GM19395 (cell line): ENCODE data around the gene SLC30A7.
"Not testable (repeated sequence)": the region's sequence is repeated elsewhere in the genome, so short reads cannot be mapped to it uniquely, and the experiment has no call there.

Source experiments
- ATAC-seq: cut with Tn5 transposase; IDR thresholded peaks from one replicate; pipeline ENCODE4 v1.9.1; 2021; ENCODE audit warnings: mild to moderate bottlenecking, moderate library complexity; ENCODE audit not compliant: unreplicated experiment

Gene SLC30A7, protein sequence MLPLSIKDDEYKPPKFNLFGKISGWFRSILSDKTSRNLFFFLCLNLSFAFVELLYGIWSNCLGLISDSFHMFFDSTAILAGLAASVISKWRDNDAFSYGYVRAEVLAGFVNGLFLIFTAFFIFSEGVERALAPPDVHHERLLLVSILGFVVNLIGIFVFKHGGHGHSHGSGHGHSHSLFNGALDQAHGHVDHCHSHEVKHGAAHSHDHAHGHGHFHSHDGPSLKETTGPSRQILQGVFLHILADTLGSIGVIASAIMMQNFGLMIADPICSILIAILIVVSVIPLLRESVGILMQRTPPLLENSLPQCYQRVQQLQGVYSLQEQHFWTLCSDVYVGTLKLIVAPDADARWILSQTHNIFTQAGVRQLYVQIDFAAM

DNA sequence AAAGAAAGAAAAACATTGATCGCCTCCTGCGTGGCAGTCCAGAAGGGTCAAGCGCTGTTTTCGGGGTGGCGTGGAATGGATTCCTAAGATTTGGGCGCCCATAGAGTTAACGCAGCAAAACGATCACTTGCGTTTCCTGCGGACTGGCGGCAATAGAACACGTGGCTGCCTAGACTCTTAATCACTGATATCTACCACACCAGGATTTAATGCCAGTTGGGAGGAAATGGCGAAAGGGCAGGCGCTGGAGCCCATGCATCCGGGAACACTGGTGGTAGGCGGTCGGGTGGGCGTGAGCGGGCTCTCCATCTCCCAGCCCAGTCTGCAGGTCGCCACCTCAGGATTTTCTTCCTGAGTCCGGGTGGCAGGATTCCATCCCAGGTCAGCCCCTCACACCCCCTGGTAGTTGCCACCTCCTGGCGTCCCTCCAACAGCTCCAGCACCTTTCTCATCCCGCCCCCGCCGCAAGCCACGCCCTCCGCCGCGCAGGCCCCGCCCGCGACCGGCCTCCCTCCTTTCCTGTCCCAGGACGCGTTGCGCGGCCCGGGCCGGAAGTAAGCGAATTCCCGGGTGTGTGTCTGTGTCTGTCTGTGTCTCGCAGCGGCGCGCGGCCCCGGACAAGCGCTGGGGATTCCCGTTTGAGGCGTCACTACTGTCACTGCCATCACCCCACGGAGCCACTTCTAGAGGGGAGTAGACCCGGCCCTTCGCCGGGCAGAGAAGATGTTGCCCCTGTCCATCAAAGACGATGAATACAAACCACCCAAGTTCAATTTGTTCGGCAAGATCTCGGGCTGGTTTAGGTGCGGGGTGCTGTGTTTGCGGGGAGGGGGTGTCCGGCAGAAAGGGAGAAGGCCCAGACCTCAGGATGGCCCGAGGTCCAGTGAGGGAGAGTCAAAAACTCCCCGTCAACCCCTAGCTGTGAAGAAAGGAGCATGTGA is at the start of gene SLC30A7:
Gene SLC30A7 (plus strand): TSS at position 551 of the 941 bp plus-strand sequence. CDS start 173 bp downstream, at position 724.
- ATAC-seq = peak; percentile 71

DNA sequence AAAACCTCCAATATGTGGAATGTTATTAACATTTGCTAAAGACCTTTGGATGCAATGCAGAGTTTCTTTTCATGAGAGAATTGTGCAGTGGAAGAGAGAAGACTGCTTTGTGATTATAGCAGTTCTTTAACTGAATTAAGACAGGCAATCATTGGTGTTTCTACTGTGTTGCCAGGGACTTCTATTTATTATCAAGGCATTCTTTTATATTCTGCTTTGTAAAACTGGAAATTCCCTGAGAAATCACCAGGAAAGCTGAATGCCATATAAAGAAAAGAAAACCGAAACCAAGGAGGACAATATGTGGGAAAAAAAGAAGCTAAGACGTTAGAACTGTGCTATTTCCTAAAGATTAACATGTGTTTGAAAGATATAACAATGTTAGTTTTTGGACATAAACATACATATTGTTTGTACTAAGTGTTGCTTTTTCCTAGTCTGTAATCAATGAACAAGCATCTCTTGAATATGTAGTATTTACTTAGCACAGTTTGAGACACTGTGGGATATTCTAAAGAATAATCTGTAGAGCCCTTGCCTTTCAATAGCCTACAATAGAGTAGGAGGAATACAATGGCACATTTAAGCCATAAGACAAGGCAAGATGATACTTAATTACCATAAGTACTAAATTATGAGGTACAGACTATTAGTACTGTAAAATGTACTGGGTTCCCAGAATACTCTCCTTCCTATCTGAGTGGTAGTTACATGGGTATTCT is 48.4 kb upstream of the SLC30A7 start:
- no peak for ATAC-seq

DNA sequence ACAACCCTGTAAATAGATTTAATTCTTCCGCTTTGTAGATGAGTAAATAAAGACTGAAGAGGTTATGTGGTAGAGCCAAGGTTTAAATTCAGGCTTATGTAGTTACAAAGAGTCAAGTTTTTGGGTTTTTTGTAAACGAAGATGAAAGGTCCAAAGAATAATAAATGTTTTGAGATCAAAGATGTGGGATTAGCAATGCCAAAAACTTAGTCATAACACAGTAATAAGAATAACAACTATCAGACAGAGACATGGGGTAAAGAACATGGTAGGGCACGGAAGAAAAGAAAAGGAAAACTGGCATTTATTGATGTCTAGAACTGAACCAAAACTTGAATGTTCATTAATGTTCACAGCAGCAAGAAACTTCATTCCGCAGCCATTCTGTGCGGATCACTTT is 44.2 kb upstream of the SLC30A7 start:
- ATAC-seq = no peak

DNA sequence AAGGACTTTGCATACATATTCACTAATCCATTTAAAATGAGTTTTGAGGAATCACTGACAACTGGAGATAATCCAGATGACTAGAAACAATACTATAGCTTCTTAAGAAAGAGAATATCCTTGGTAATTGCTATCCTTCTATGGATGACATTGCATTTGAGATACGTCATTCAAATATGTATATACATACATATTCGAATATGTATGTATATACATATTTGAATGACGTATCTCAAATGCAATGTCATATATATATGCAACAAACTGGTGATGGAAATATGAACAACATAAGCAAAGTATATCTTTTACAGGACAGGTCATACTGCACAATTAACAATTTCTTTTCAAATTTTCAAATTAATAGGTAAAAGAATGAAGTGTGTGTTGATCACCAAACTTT is 42.9 kb upstream of the SLC30A7 start:
- no peak for ATAC-seq

DNA sequence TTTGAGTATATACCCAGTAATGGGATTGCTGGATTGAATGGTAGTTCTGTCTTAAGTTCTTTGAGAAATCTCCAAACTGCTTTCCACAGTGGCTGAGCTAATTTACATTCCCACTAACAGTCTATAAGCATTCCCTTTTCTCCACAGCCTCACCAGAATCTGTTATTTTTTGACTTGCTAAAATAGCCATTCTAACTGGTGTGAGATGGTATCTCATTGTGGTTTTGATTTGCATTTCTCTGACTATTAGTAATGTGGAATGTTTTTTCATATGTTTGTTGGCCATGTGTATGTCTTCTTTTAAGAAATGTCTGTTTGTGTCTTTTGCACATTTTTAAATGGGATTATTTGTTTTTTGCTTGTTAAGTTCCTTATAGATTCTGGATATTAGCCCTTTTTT is 40.8 kb upstream of the SLC30A7 start:
- not testable (repeated sequence) for ATAC-seq

DNA sequence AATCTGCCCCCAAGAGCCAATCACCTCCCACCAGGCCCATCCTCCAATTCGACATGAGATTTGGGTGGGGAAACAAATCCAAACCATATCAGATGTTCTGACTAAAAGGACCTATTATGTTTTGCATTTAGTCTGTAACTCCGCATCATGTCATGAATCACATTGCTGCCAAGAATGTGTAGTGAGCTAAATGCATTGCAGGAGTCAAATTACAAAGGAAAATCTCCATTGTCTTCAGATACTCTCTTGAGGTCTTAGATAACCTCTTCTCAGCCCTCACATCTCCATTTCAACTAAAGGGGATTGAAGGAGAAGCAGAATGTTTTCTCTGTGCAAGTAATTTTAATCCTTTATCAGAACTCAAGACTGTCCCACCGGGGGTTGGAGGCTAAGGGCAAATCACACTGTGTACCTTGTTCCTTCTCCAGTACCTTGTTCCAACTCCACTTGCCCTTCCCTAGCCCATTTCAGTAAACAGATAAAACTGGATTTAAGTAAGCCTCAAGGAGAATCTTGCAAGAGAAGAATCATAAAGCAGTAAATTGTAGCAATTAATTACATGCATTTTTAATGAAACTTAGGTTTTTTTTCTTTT is 35.4 kb upstream of the SLC30A7 start:
- ATAC-seq = no peak

DNA sequence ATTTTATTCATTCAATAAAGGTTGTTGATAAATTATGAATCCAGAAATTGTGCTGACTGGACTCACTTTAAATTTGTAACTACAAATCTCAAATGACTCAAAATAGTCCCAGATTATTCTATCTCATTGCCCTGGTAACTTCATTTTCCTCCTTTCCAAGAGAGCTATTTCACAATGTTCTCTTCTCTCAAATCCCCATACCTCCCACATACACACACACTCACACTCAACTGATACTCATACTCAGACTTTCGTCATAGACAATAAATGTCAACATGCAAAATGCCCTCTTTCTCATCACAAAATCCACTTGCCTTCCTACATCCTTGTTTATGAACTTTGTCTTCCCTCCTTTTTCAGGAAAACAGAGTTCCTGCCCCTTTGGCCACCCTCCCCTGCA is 34.5 kb upstream of the SLC30A7 start:
- no peak for ATAC-seq

DNA sequence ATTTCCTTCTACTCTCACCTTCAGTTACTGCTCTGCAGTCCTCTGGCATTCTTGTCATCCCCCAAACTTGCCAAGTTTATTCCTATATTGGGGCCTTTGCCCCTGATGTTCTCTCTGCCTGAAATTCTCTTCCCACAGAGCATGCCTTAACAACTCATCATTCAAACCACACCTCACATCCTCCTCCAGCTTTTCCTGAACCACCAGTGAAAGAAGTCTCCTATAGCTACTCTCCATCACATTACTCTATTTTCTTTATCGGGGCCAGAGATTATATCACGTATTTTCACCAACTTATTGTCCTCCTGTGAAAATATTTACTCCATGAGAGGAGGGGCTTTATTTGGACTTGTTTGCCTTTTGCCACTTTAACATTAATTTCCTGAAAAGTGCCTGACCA is 33.3 kb upstream of the SLC30A7 start:
- no peak for ATAC-seq

DNA sequence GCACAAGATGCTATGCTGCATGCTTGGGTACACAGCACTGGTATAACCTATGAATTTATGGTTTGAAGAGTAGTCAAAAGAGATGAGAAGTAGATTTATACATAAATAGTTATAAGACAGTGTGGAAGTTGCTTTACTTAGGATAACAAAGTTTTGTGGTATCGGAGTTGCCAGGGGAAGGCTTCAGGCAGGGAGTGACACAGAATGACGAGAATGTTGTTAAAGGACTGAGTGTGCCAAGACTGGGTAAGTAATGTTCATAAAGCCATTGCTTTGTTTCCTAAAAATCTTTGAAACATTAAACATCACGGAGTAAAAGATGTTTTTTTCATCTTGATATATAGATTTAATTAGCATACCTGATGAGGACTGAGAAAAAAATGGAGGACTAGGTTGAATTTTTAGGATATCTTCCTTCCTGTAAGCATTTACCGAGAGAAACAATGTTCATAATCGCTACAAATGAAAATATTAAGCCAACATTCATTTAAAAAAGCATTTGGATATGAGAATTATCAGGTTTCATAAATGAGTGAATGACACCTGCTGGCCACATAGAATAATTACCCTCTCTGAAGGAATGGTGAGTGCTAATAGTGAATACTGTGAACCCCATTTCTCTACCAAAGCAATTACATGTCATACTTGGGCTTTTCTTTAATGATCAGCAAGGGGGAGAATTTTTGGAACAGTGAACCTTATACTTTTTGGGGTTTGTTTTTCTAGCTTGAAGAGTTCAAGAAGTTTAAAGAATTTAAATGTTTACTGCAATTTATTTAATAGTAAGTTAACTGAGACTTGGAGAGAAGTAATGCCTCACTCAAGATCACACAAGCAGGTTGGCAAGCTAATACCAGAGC is 29.6 kb upstream of the SLC30A7 start:
- no peak for ATAC-seq

DNA sequence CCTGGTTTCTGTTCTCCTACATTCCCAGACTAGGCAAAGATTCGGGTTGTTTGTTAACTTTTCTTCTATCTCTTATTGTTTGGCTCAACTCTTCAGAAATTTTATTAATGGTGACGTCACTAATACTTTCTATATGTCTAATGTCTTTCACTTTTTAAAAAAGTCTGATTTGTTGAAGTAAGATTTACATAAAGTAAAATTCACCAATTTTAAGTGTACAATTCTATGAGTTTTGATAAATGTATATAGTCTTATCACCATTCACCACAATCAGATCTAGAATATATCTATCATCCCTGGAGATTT is 29.0 kb upstream of the SLC30A7 start:
- ATAC-seq = no peak

DNA sequence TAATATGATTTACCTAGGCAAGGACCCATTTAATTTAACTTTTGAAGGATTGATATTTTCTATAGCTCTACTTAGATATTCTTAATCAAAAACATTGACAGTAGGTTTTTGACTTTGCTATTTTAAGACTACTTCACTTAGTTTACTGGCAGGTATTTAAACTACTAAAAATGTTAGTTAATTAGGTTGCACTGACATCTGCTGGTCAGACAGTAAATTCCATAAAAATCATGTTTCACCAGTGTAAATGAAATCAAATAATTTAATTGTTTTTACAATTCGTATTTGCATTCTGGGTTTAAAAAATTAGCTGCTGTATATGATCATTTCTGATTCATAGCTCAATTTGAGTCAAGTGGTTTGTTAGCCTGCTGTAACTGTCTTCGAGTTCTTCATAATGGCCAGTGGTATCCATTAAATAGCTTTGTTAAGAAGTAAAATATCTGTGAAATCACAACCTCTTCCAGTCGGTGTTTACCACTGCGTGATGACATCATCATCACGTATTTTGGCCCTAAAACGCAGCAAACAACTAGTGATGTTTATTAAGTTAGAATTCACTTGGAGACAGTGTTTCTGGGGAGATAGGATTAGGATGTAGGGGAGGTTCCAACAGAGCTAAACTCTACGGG is 27.4 kb upstream of the SLC30A7 start:
- ATAC-seq = no peak

DNA sequence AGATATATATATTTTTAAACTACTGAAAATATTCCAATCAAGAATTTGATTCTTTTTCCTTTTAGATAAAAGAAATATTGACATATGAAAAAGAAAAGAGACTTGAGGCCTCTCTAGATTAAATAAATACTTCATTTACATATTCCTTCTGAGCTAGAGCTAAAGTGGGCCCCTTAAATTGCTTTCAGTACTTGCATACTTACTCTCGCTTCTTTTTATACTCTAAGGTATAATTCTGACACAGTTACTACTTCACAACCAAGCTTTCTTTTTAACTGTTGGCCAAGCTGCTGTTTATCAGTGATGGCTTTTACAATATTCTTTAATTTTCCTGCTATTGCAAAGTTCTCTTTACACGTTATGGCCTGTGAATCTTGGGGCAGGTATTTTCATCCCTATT is 25.9 kb upstream of the SLC30A7 start:
- no peak for ATAC-seq

DNA sequence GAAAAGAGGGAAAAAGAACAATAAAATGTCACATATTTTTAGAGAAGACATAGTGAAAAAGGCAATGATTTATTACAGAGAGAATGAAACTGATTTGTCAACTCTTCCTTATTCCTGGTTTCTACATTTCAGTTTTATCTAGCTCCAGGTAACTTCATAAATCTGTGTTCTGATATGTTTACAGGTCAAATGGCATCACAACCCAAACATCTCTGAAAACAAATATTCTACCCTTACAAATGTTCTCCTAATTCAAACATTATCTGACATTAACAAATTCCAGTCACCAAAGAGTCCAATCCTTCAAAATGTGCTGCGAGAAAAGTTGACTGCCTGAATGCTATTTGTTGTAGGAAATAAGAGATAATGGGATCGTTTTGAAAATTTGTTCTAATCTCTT is 21.5 kb upstream of the SLC30A7 start:
- ATAC-seq = no peak

DNA sequence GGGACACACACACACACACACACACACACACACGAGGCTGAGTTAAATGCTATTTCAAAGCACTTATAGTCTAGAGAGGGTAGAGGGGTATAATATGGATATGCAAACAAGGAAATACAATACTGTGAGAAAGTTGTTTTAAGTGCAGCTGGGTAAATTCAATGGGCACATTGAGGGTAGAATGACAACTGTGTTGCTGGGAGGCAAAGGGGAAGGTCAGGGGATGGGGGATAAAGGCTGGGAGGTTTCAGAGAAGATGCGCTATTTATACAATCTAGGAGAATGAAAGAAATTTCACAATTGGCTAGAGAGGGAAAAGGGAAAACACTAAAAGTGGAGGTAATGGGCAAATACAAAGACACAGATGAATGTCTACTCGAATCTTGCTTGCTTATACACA is 20.7 kb upstream of the SLC30A7 start:
- ATAC-seq = no peak

DNA sequence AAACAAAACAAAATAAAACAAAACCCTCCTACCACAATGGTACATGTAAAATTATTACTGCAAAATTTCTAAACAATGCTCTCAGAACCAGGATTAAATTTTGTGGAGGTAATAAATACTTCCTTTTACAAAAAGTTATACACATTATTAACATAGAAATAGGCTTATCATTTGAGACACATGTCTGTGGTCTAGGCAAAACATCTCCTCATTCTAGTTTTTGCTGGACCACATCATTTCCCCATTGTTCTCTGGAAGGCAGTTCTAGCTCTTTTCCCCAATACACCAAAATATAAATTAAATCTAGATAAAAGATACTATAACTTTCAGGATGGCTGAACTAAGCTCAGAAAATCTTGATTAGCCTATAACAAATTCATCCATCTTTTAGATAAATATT is 19.6 kb upstream of the SLC30A7 start:
- ATAC-seq = no peak

DNA sequence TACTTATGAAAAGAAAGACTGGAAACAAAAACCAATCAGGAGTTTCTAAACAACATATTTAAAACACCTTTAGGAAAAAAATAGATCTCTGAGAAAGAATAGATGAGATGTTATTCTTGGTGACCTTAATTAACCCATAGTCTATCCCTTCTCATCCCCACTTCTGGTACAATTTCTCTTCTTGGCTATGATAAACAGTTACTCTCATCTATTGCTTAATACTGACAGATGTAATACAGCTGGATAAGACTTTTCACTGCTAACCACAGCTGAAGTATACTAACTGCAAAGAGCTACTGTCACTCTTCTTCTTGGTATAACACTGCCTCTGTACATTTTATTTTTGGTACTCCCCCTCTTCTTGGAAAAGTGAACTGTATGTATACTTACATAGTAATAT is 16.5 kb upstream of the SLC30A7 start:
- ATAC-seq = no peak

DNA sequence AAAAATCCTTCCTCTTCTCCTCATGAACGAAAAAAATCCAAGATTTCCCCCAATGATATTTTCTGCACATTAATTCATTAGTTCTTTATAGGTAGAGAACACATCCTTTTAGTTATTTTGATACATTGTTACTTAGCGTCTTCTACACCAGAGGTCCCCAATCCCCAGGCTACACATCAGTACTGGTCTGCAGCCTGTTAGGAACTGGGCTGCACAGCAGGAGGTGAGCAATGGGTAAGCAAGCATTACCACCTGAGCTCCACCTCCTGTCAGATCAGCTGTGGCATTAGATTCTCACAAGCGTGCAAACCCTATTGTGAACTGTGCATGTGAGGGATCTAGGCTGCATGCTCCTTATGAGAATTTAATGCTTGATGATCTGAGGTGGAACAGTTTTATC is 14.2 kb upstream of the SLC30A7 start:
- no peak for ATAC-seq

DNA sequence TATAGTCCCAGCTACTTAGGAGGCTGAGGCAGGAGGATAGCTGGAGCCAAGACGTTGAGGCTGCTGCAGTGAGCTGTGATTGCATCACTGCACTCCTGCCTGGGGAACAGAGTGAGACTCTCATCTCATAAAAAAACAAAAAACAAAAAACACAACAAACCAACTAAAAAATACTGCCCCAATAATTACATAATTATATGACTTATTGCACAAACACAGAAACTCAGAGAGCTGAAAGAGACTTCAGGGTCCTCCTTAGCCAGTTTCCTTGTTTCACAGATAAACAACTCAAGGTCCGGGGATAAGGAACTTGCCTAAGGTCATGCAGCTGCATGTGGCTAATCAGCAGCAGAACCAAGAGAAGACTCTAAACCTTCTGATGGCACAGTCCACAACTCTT is 13.2 kb upstream of the SLC30A7 start:
- ATAC-seq = no peak

DNA sequence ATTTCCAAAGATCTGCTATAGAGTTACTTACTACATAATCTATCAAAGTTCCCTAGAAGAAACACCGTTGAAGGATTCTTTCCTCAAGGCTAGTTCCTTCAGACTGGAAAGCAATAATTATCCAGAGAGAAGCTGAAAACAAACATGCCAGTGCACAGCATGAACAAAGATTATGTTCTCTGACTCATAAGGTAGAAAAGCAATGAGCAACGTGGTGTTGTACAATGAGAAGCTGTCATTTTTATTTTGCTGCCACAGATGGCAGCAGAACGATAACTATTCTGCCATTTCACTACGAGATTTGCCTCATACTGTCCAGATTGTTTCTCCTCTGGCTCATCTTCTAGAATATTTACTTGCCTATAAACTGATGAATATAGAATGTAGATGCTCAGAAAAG is 11.9 kb upstream of the SLC30A7 start:
- no peak for ATAC-seq

DNA sequence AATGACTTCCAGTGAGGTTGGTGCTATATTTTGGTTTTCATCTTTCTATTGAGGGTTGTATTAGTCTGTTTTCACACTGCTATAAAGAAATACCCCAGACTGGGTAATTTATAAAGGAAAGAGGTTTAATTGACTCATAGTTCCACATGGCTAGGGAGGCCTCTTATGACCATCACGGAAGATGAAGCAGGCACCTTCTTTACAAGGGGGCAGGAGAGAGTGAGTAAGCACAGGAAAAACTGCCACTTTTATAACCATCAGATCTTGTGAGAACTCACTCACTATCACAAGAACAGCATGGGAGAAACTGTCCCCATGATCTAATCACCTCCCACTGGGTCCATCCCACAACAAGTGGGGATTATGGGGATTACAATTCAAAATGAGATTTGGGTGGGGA is 6.9 kb upstream of the SLC30A7 start:
- not testable (repeated sequence) for ATAC-seq
